Measurements from ENCODE around the gene UBE2E2. TPM values are rescaled to one million over a fixed set of nuclear protein-coding genes. Genes with fewer than 3 reads are reported as not detected.

UBE2E2 gene
- total RNA-seq, 1 experiment from 2014 or later = 38.6 TPM

DNA sequence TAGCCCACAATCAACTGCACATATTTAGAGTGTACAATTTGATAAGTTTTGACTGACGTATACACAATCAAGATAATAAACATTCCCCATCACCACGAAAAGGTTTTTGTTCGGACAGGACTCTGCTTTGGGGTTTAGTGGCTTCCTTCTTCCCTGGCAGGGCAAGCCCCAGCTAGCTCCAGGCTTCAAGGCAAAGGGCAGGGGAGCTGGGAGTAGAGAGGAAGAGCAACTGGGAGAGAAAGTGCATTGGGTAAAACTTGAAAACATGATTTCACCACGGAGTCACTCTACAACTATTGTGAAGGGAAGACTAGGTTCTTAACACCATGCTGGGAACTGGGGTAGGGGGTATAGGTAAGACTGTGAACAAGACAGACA is 417.5 kb downstream of the UBE2E2 start:
- H3K18ac ChIP-seq (ENCODE audit: insufficient read length, low read depth, low read length) = no peak overlapping the region
- H2BK20ac ChIP-seq (ENCODE audit: low read depth, low read length, poor library complexity, severe bottlenecking) = no peak overlapping the region
- no peak overlapping the region for H4K91ac ChIP-seq (ENCODE audit: insufficient read length, low read depth, low read length)
- H2BK120ac ChIP-seq (ENCODE audit: low read depth, low read length, poor library complexity, severe bottlenecking) = no peak overlapping the region
- H3K4me1 Mint-ChIP-seq = peaks cover 13% of the 10 kb centered on the region in 2 experiments
- no peaks in the 10 kb centered on the region for H3K9me3 ChIP-seq (ENCODE audit: control insufficient read depth, low read depth, low read length)
- H3T11ph ChIP-seq (ENCODE audit: low read length) = no peak overlapping the region
- H3K27me3 ChIP-seq (ENCODE audit: insufficient read depth, low read length) = no peaks in the 10 kb centered on the region
- H3K4me2 ChIP-seq (ENCODE audit: insufficient read depth, insufficient read length, low read length) = no peak overlapping the region
- peaks cover 8 to 19% (median 12%) of the 10 kb centered on the region in 3 experiments; a peak in 6 of 7 replicates for H3K36me3 Mint-ChIP-seq (ENCODE audit: insufficient read depth in 1 of 3, low read depth in 3 of 3)
- no CpG with 5 or more reads among the region's 4 CpGs for WGBS (ENCODE audit: extremely low coverage, insufficient read length, low lambda C conversion rate)
- H3K79me2 ChIP-seq (ENCODE audit: insufficient read depth, low read length) = no peaks in the 10 kb centered on the region
- H3K56ac ChIP-seq (ENCODE audit: insufficient read length, low read depth, low read length) = no peak overlapping the region
- no peak overlapping the region for H2AK5ac ChIP-seq (ENCODE audit: insufficient read length, low read length)
- no peak overlapping the region for H4K5ac ChIP-seq (ENCODE audit: insufficient read length, low read depth, low read length)
- no peak overlapping the region for H2BK5ac ChIP-seq (ENCODE audit: insufficient read length, low read length)
- H2BK15ac ChIP-seq (ENCODE audit: low read depth, low read length) = no peak overlapping the region
- DNase-seq = no peak
- H3K23ac ChIP-seq (ENCODE audit: insufficient read length, low read depth, low read length) = no peak overlapping the region
- no peak overlapping the region for H3K14ac ChIP-seq (ENCODE audit: insufficient read depth, low read length)
- H3K9me3 Mint-ChIP-seq = peaks cover 31 to 34% of the 10 kb centered on the region in 2 experiments
- no peaks in the 10 kb centered on the region for H3K4me1 ChIP-seq (ENCODE audit: insufficient read depth, low read length)
- H3K4ac ChIP-seq (ENCODE audit: low read depth, low read length) = no peak overlapping the region
- no peak overlapping the region for H2BK12ac ChIP-seq (ENCODE audit: insufficient read length, low read depth, low read length)
- no peaks in the 10 kb centered on the region for H3K79me1 ChIP-seq (ENCODE audit: insufficient read depth, low read depth, low read length, poor library complexity, severe bottlenecking)
- H4K20me1 ChIP-seq (ENCODE audit: control insufficient read depth, insufficient read depth, insufficient read length) = no peaks in the 10 kb centered on the region
- peaks cover 5% of the 10 kb centered on the region for H3K27me3 Mint-ChIP-seq (ENCODE audit: low read depth)
- TF ChIP-seq, protein P1, sequence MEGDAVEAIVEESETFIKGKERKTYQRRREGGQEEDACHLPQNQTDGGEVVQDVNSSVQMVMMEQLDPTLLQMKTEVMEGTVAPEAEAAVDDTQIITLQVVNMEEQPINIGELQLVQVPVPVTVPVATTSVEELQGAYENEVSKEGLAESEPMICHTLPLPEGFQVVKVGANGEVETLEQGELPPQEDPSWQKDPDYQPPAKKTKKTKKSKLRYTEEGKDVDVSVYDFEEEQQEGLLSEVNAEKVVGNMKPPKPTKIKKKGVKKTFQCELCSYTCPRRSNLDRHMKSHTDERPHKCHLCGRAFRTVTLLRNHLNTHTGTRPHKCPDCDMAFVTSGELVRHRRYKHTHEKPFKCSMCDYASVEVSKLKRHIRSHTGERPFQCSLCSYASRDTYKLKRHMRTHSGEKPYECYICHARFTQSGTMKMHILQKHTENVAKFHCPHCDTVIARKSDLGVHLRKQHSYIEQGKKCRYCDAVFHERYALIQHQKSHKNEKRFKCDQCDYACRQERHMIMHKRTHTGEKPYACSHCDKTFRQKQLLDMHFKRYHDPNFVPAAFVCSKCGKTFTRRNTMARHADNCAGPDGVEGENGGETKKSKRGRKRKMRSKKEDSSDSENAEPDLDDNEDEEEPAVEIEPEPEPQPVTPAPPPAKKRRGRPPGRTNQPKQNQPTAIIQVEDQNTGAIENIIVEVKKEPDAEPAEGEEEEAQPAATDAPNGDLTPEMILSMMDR (conservative IDR thresholded peaks at IDR 0.05) = no peak
- no peak overlapping the region for H2AFZ ChIP-seq (ENCODE audit: low read length)
- H3K27ac ChIP-seq (ENCODE audit: insufficient read length, low read depth, low read length) = no peak overlapping the region
- no peaks in the 10 kb centered on the region for H3K23me2 ChIP-seq (ENCODE audit: insufficient read length, low read depth, low read length, poor library complexity, severe bottlenecking)
- H4K8ac ChIP-seq (replicated peaks; ENCODE audit: insufficient read length, low read depth, low read length) = no peak overlapping the region
- H3K4me3 Mint-ChIP-seq = no peak overlapping the region
- no peak overlapping the region; a peak in 1 of 7 replicates for H3K27ac Mint-ChIP-seq
- H3K9ac ChIP-seq (ENCODE audit: extremely low read depth, insufficient read length, low read length) = no peak overlapping the region

All from H9 (cell line).